ENCODE results near the gene MYL5.

- TF ChIP-seq ZNF274 (IDR thresholded peaks at IDR 0.05; ENCODE audit: low read depth, low read length), result no peak
- TF ChIP-seq YY1 (IDR thresholded peaks at IDR 0.05; ENCODE audit: insufficient read depth, insufficient read length), result no peak
- no peak for TF ChIP-seq SUZ12 (IDR thresholded peaks at IDR 0.05; ENCODE audit: extremely low read depth, insufficient read depth, insufficient read length)
Measured at GRCh38 chr4:654871-655463, 19.4 kb upstream of the MYL5 start.
